Adrenal gland (tissue), 12 donors: Measurements from ENCODE around the gene UBE2E1. TPM values are rescaled to one million over a fixed set of nuclear protein-coding genes. Genes with fewer than 3 reads are reported as not detected.

Source experiments
- DNase-seq, 7 donors: peaks; one replicate each; pipeline ENCODE4 v3.0.0-alpha.2; 2019 to 2020
- H3K27ac ChIP-seq, 5 donors: fragments of 200-600 bp; sonication (generic) in 4 of 5; 1 replicate in 3 of 5; 2 replicates in 2 of 5; pipeline versions ENCODE4 v1.5.1 to v1.8.0; 2016 to 2020; ENCODE audit warnings: mild to moderate bottlenecking in 1 of 5
- H3K27me3 ChIP-seq: fragments of 200-600 bp; 2 replicates; pipeline ENCODE4 v1.8.0; 2021
- H3K36me3 ChIP-seq, 2 donors: fragments of 200-600 bp; replicated peaks in 1 of 2; 1 replicate in 1 of 2; 2 replicates in 1 of 2; pipeline versions ENCODE4 v1.5.1 to v1.8.0; 2018 to 2022
- H3K4me1 ChIP-seq, 2 donors: fragments of 200-600 bp; replicated peaks in 1 of 2; 1 replicate in 1 of 2; 2 replicates in 1 of 2; pipeline versions ENCODE4 v1.5.1 to v1.8.0; 2018 to 2021
- H3K4me3 ChIP-seq, 4 donors: fragments of 200-600 bp; sonication (generic) in 3 of 4; one replicate each; pipeline ENCODE4 v1.5.1; 2016 to 2018
- H3K9me3 ChIP-seq, 3 donors: fragments of 200-600 bp; sonication (generic) in 1 of 3; replicated peaks in 1 of 3; 1 replicate in 2 of 3; 2 replicates in 1 of 3; pipeline versions ENCODE4 v1.5.1 to v1.8.0; 2016 to 2021
- POLR2A ChIP-seq, 2 donors: fragments of 450-650 bp; IDR thresholded peaks; one replicate each; pipeline ENCODE4 v1.6.1; 2017; ENCODE audit warnings: antibody characterized with exemption in 2 of 2, mild to moderate bottlenecking in 2 of 2, moderate library complexity in 1 of 2
- WGBS, 4 donors: extraction: QIAGEN DNeasy Blood & Tissue Kit in 2 of 4; methylation state at CpG; one replicate each; pipeline versions ENCODE4 v1.1.5 to v1.1.7; 2013 to 2017; 5-methylcytosine and 5-hydroxymethylcytosine counted together
- intact Hi-C, 2 donors: fragments of 100-400 bp; cut with DNase I; formaldehyde crosslinking; loops; one replicate each; pipeline versions ENCODE4 v1.14.1 to v1.15.0; 2022 to 2023
- polyA plus RNA-seq, 3 donors: library from polyadenylated mRNA; stranded (reverse); fragments of 200-250 nt in 2 of 3; fragments of 350-450 nt in 1 of 3; fragmentation: Illumina TruSeq in 1 of 3; extraction: RNeasy Lipid Tissue Mini Kit (QIAGEN cat#74804) in 1 of 3; gene quantifications; one replicate each; pipeline ENCODE4 v1.2.3, GENCODE V29; 2013 to 2014
- total RNA-seq, 9 donors: library from RNA; depleted of rRNA in 4 of 9; stranded (reverse); fragments of >200 nt in 4 of 9; fragments of 120-200 nt in 1 of 9; fragmentation: NEBNext Ultra II Directional in 1 of 9; extraction: Animal tissue kit (Norgen Biotek cat#: 25700) in 1 of 9; gene quantifications; one replicate each; pipeline versions ENCODE4 v1.1.0 to v1.2.4, GENCODE V29; 2013 to 2023
- TF ChIP-seq, protein P1 (sequence below), 6 experiments: fragments of 450-650 bp in 4 of 6; fragments of 200-600 bp in 2 of 6; sonication (generic) in 1 of 6; IDR thresholded peaks; 1 replicate in 5 of 6; 2 replicates in 1 of 6; pipeline versions ENCODE4 v1.5.1 to v1.8.0; 2016 to 2021; ENCODE audit warnings: antibody characterized with exemption in 6 of 6, mild to moderate bottlenecking in 2 of 6, moderate library complexity in 1 of 6
- donor health status: healthy with polysubstance abuse.
- donor health status: Bipolar disorder and iron deficiency.
- donor health status: DM: yes; HTN: yes; CAD: no.
- donor health status: DM: no; HTN: no; CAD: no.
- donor health status: DM: no; HTN: no; CAD: no.
- donor health status: DM: yes; HTN: yes; CAD: no.

UBE2E1 gene
- total and polyA plus RNA-seq, 12 donors = 19.4 to 80.5 (median 59.9) TPM

DNA sequence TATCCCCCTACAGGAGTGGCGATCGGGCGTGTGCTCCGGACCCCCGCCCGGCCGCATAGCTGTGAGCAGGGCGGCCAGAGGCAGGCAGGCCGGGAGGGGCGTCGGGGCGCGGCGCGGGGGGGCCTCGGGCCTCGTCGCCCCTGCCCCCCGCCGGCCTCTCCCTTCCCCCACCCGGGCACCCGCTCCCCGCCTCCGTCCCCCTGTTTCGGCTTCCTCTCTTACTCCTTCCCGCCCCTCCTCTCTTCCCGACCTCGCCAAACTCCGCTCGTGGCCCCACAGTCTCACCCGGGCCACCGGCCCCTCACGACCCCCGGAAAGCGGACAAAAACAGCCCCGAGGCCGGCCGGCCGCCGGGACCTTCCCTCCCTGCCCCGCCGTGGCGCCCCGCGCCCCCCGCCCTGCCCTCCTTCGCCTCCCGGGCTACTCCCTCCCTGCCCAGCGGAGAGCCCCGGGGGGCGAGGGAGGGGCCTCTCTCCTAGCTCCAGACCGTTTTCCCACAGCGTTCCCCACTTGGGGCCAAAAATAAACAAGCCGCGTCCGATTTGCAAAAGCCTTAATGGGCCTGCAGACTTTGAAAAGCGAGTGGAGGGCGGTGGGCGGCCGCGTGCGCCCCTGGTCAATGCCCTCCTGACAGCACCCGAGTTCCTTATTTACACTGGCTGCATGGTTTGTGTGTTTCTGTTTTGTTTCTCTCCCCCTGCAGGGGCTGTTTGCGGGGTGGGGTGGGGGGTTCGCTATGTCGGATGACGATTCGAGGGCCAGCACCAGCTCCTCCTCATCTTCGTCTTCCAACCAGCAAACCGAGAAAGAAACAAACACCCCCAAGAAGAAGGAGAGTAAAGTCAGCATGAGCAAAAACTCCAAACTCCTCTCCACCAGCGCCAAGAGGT, 1.0 kb downstream of the UBE2E1 start:
- H3K36me3 ChIP-seq = no peaks in the 10 kb centered on the region
- 1 to 8% (median 2%) methylated on average over 10 to 71 of the region's 71 CpGs for WGBS, 4 donors
- H3K9me3 ChIP-seq = no peaks in the 10 kb centered on the region
- intact Hi-C loops = loop anchor here in 1 of 2 donors (5.0 kb wide), 1 partner anchor 764 kb away; no protein-coding TSS in a partner anchor
- H3K4me3 ChIP-seq = peak overlapping the region; percentile 45 to 99 (median 88)
- peak in 5 of 7 donors; percentile 11 to 36 (median 20) for DNase-seq
- H3K27me3 ChIP-seq = no peaks in the 10 kb centered on the region
- H3K27ac ChIP-seq = peak overlapping the region; percentile 39 to 90 (median 76)
- H3K4me1 ChIP-seq = peaks cover 14 to 39% of the 10 kb centered on the region in 2 donors
- no peak for TF ChIP-seq POLR2A (IDR thresholded peaks at IDR 0.05)
- TF ChIP-seq, protein P1, sequence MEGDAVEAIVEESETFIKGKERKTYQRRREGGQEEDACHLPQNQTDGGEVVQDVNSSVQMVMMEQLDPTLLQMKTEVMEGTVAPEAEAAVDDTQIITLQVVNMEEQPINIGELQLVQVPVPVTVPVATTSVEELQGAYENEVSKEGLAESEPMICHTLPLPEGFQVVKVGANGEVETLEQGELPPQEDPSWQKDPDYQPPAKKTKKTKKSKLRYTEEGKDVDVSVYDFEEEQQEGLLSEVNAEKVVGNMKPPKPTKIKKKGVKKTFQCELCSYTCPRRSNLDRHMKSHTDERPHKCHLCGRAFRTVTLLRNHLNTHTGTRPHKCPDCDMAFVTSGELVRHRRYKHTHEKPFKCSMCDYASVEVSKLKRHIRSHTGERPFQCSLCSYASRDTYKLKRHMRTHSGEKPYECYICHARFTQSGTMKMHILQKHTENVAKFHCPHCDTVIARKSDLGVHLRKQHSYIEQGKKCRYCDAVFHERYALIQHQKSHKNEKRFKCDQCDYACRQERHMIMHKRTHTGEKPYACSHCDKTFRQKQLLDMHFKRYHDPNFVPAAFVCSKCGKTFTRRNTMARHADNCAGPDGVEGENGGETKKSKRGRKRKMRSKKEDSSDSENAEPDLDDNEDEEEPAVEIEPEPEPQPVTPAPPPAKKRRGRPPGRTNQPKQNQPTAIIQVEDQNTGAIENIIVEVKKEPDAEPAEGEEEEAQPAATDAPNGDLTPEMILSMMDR (IDR thresholded peaks at IDR 0.05) = no peak

DNA sequence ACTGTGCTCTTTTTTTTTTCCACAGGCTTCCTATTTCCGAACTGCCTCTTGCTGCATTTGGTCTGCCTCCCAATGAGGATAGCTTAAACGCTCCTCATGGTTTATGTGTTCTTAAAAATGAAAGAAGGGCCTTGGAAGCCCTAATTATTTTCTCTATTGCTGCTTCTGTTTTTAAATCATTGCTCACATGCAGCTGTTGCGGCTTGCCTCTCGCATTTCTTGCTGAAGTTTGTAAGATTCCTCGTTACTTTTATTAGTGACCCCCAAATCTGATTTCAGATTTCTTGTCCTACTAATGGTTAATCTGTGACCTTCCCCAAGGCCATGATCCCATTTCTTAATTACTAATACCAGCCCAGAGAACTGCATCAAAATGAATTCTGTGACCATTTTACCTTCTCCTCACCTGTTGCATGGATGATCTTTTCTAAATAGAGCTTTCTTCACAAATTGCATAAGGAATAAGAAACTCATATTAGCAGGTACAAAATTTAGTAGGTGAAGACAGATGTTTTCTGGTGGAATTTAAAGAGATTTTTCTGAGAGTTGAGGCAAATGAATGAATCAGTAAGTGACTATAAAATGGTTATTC, 1.8 kb downstream of the UBE2E1 start:
- Histone ChIP-seq H3K4me1 (peaks cover 14 to 42% of the 10 kb centered on the region in 2 donors), H3K27ac (peak overlapping the region in 3 of 5 donors; percentile 39 to 90 (median 76)), H3K9me3 (no peaks in the 10 kb centered on the region), H3K27me3 (no peaks in the 10 kb centered on the region), H3K36me3 (no peaks in the 10 kb centered on the region), H3K4me3 (peak overlapping the region in 1 of 4 donors; percentile 99)
- intact Hi-C loops = loop anchor here in 1 of 2 donors (5.0 kb wide), 1 partner anchor 765 kb away; no protein-coding TSS in a partner anchor
- WGBS, 4 donors = 24 to 31% (median 26%) methylated on average over 5 of the region's 5 CpGs
- TF ChIP-seq POLR2A (IDR thresholded peaks at IDR 0.05) = peak in 1 of 2 donors; percentile 56
- TF ChIP-seq, protein P1 (IDR thresholded peaks at IDR 0.05) = no peak
- DNase-seq = peak in 2 of 7 donors; percentile 13 to 17

DNA sequence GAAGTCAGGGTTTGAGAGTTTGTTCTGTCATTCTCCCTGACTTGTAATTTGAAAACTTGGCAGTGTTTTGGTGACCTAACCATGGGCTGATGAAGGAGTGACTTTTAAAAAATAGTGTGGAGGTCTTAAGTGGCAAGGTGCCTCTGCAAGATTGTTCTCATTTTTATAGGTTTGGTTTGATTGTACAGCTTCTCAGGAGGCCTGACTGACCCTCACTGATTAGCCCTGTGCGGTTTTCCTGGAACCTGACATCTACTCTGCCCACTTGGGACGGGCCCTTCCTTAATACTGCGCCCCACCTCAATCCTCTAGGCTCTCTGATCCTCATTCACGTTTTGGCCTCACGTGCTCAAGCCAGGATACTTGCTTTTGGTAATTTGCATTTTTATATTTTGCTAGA, 2.8 kb downstream of the UBE2E1 start:
- peaks cover 14 to 42% of the 10 kb centered on the region in 2 donors for H3K4me1 ChIP-seq
- H3K27me3 ChIP-seq = no peaks in the 10 kb centered on the region
- H3K9me3 ChIP-seq = no peaks in the 10 kb centered on the region
- H3K4me3 ChIP-seq = no peak overlapping the region
- H3K36me3 ChIP-seq = no peaks in the 10 kb centered on the region
- no peak for DNase-seq
- TF ChIP-seq POLR2A (IDR thresholded peaks at IDR 0.05) = no peak
- TF ChIP-seq, protein P1 (IDR thresholded peaks at IDR 0.05) = no peak
- 70 to 76% (median 74%) methylated on average over 5 of the region's 5 CpGs for WGBS, 4 donors
- intact Hi-C loops = loop anchor here in 1 of 2 donors (5.0 kb wide), 1 partner anchor 766 kb away; no protein-coding TSS in a partner anchor
- no peak overlapping the region for H3K27ac ChIP-seq

DNA sequence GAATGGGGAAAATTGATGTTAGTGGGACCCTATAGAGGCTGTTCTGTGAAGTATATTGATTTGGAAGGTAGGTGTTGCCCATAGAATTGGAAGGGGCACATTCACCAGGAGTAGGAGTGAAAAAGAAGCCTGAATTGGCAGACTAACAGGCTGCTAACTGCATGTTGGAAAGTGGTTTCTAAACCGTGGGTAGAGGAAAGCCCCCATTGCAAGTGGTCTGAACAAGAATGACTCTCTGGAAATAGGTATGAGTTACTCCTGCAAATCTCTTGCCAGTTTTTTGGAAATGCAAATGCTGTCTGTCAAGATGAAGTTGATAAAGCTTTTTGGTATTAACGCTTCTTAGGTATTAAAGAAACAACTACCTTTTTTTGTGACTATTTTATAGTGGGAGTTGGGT, 3.5 kb downstream of the UBE2E1 start:
- H3K27ac ChIP-seq = no peak overlapping the region
- TF ChIP-seq POLR2A (IDR thresholded peaks at IDR 0.05) = no peak
- TF ChIP-seq, protein P1 (IDR thresholded peaks at IDR 0.05) = no peak
- intact Hi-C loops = loop anchor here in 1 of 2 donors (5.0 kb wide), 1 partner anchor 767 kb away; no protein-coding TSS in a partner anchor
- H3K27me3 ChIP-seq = no peaks in the 10 kb centered on the region
- H3K4me1 ChIP-seq = peaks cover 14 to 42% of the 10 kb centered on the region in 2 donors
- H3K9me3 ChIP-seq = no peaks in the 10 kb centered on the region
- no peak for DNase-seq
- no peaks in the 10 kb centered on the region for H3K36me3 ChIP-seq
- WGBS, 4 donors = 70 to 78% (median 73%) methylated on average over 2 of the region's 2 CpGs
- no peak overlapping the region for H3K4me3 ChIP-seq
